ENCODE data around the gene ZNF536.

DNA sequence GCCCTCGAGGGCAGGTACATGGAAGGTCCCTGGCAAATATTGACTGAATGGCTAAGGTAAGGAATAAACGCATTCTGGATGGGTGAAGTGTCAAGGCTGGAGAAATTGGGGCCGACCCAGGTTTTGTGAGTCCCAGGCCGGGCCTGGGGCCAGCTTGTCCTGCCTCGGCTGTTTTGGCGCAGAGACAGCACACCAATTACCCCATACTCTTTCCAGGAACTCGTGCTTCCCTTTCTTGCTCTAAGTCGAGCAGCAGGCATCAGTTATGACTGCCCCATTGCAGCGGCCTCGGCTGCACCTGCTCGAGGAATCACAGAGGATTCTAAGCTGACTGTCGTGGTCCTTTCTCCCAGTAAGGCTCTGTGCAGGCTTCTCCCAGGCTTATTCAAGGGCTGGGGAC is 67.1 kb downstream of the ZNF536 start:
- TF ChIP-seq, protein P1, sequence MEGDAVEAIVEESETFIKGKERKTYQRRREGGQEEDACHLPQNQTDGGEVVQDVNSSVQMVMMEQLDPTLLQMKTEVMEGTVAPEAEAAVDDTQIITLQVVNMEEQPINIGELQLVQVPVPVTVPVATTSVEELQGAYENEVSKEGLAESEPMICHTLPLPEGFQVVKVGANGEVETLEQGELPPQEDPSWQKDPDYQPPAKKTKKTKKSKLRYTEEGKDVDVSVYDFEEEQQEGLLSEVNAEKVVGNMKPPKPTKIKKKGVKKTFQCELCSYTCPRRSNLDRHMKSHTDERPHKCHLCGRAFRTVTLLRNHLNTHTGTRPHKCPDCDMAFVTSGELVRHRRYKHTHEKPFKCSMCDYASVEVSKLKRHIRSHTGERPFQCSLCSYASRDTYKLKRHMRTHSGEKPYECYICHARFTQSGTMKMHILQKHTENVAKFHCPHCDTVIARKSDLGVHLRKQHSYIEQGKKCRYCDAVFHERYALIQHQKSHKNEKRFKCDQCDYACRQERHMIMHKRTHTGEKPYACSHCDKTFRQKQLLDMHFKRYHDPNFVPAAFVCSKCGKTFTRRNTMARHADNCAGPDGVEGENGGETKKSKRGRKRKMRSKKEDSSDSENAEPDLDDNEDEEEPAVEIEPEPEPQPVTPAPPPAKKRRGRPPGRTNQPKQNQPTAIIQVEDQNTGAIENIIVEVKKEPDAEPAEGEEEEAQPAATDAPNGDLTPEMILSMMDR (IDR thresholded peaks at IDR 0.05), result no peak
- TF ChIP-seq POLR2A (IDR thresholded peaks at IDR 0.05), result no peak
